ENCODE measurements around the gene SKI.
"Not testable (repeated sequence)": the region's sequence is repeated elsewhere in the genome, so short reads cannot be mapped to it uniquely, and the experiment has no call there.

The SKI gene

GRCh38 chr1:2323451-2323974 is 95.4 kb downstream of the SKI start:
- TF ChIP-seq POLR2A (IDR thresholded peaks at IDR 0.05; ENCODE audit: low read depth, low read length) (no peak), TAF1 (IDR thresholded peaks at IDR 0.05; ENCODE audit: borderline replicate concordance, low read depth, low read length) (no peak), POLR2AphosphoS5 (IDR thresholded peaks at IDR 0.05; ENCODE audit: low read depth, low read length) (no peak)
- no peak for DNase-seq (ENCODE audit: insufficient read length)
- FAIRE-seq: no peak

GRCh38 chr1:2324553-2325366 is 96.6 kb downstream of the SKI start:
- FAIRE-seq (no peak), DNase-seq (ENCODE audit: insufficient read length) (no peak)
- no peak for TF ChIP-seq POLR2A (IDR thresholded peaks at IDR 0.05; ENCODE audit: low read depth, low read length)
- TF ChIP-seq POLR2AphosphoS5 (IDR thresholded peaks at IDR 0.05; ENCODE audit: low read depth, low read length): no peak
- TF ChIP-seq TAF1 (IDR thresholded peaks at IDR 0.05; ENCODE audit: borderline replicate concordance, low read depth, low read length): no peak

GRCh38 chr1:2326524-2326923 is 98.4 kb downstream of the SKI start:
- DNase-seq (ENCODE audit: insufficient read length): no peak
- FAIRE-seq: no peak
- TF ChIP-seq TAF1 (IDR thresholded peaks at IDR 0.05; ENCODE audit: borderline replicate concordance, low read depth, low read length): no peak
- TF ChIP-seq POLR2A (IDR thresholded peaks at IDR 0.05; ENCODE audit: low read depth, low read length): no peak
- no peak for TF ChIP-seq POLR2AphosphoS5 (IDR thresholded peaks at IDR 0.05; ENCODE audit: low read depth, low read length)

- not testable (repeated sequence) for FAIRE-seq; DNase-seq (ENCODE audit: insufficient read length)
Observed at GRCh38 chr1:2327162-2327561, 99.0 kb downstream of the SKI start.

GRCh38 chr1:2327841-2328240 is 99.7 kb downstream of the SKI start:
- TF ChIP-seq TAF1 (IDR thresholded peaks at IDR 0.05; ENCODE audit: borderline replicate concordance, low read depth, low read length) (no peak), POLR2AphosphoS5 (IDR thresholded peaks at IDR 0.05; ENCODE audit: low read depth, low read length) (no peak), POLR2A (IDR thresholded peaks at IDR 0.05; ENCODE audit: low read depth, low read length) (no peak)
- FAIRE-seq (no peak), DNase-seq (ENCODE audit: insufficient read length) (no peak)

GRCh38 chr1:2328676-2329455 is 100.7 kb downstream of the SKI start:
- no peak for FAIRE-seq
- TF ChIP-seq POLR2A (IDR thresholded peaks at IDR 0.05; ENCODE audit: low read depth, low read length): no peak
- no peak for TF ChIP-seq POLR2AphosphoS5 (IDR thresholded peaks at IDR 0.05; ENCODE audit: low read depth, low read length)
- TF ChIP-seq TAF1 (IDR thresholded peaks at IDR 0.05; ENCODE audit: borderline replicate concordance, low read depth, low read length): no peak
- no peak for DNase-seq (ENCODE audit: insufficient read length)

GRCh38 chr1:2330035-2330434 is 101.9 kb downstream of the SKI start:
- DNase-seq (ENCODE audit: insufficient read length) (no peak), FAIRE-seq (no peak)
- TF ChIP-seq POLR2A (IDR thresholded peaks at IDR 0.05; ENCODE audit: low read depth, low read length): no peak
- no peak for TF ChIP-seq TAF1 (IDR thresholded peaks at IDR 0.05; ENCODE audit: borderline replicate concordance, low read depth, low read length)
- TF ChIP-seq POLR2AphosphoS5 (IDR thresholded peaks at IDR 0.05; ENCODE audit: low read depth, low read length): no peak

GRCh38 chr1:2330519-2331199 is 102.5 kb downstream of the SKI start:
- no peak for TF ChIP-seq POLR2AphosphoS5 (IDR thresholded peaks at IDR 0.05; ENCODE audit: low read depth, low read length)
- no peak for TF ChIP-seq TAF1 (IDR thresholded peaks at IDR 0.05; ENCODE audit: borderline replicate concordance, low read depth, low read length)
- DNase-seq (ENCODE audit: insufficient read length) (no peak), FAIRE-seq (no peak)

- TF ChIP-seq POLR2AphosphoS5 (IDR thresholded peaks at IDR 0.05; ENCODE audit: low read depth, low read length): no peak
- TF ChIP-seq POLR2A (IDR thresholded peaks at IDR 0.05; ENCODE audit: low read depth, low read length): no peak
- no peak for TF ChIP-seq TAF1 (IDR thresholded peaks at IDR 0.05; ENCODE audit: borderline replicate concordance, low read depth, low read length)
- no peak for FAIRE-seq
Observed at GRCh38 chr1:2331200-2331544, 103.1 kb downstream of the SKI start.

GRCh38 chr1:2331580-2331979 is 103.5 kb downstream of the SKI start:
- not testable (repeated sequence) for DNase-seq (ENCODE audit: insufficient read length); FAIRE-seq

More at GRCh38 chr1:2331200-2331544, 103.1 kb downstream of the SKI start:
- DNase-seq (ENCODE audit: insufficient read length): no peak

- TF ChIP-seq TAF1 (IDR thresholded peaks at IDR 0.05; ENCODE audit: borderline replicate concordance, low read depth, low read length): no peak
- no peak for TF ChIP-seq POLR2AphosphoS5 (IDR thresholded peaks at IDR 0.05; ENCODE audit: low read depth, low read length)
- TF ChIP-seq POLR2A (IDR thresholded peaks at IDR 0.05; ENCODE audit: low read depth, low read length): no peak
- no peak for DNase-seq (ENCODE audit: insufficient read length)
- no peak for FAIRE-seq
Observed at GRCh38 chr1:2334366-2334765, 106.2 kb downstream of the SKI start.

All from GM12892 (cell line).